GM12864 (cell line): ENCODE data around the gene TMEM132D.

Source experiments
- DNase-seq: peaks from one replicate; pipeline ENCODE4 v3.0.0-alpha.2; 2011; ENCODE audit warnings: low read depth
- H3K4me3 ChIP-seq: 2 replicates; pipeline ENCODE4 v1.5.1; 2011; ENCODE audit warnings: mild to moderate bottlenecking, low read depth, low read length, control low read depth
- CTCF ChIP-seq: IDR thresholded peaks from 2 replicates; pipeline ENCODE4 v1.5.1; 2011; ENCODE audit warnings: low read depth, mild to moderate bottlenecking, moderate library complexity, low read length, control low read depth, inconsistent platforms; ENCODE audit errors: missing control alignments

Gene TMEM132D

DNA sequence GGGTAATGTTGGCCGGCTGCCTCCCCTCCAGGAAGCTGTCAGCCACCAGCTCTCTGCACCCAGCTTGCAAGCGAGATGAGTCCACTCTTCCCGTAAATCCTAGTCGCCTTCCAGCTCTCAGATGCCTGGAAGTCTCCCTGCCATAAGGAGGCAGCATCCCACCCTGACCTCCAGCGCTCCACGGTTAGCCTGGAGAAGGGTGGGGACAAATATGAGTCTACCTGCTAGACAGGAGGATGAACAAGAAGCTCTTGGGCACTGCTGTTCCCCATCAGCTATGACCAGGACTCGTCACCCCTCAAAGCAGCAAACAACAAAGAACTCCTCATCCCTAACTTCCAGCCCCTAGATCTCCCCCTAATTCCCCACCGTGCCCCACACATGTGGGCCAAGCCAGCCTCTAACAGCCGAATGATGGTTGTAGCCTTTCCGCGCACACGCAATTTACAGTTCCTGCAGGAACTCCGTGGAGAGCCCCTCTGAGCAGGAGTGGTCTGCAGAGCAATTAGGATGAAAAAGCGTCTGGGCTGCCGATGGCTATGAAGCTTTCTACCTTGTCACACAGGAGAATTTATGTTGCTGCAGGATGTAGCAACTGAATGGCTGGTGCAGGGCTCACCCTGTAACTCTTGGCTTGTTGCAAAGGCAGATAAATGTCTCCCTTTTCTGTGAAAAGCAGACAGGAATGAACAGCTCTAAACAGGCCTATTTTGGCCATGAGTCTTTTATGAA, 869.1 kb downstream of the TMEM132D start:
- TF ChIP-seq CTCF: no peak

DNA sequence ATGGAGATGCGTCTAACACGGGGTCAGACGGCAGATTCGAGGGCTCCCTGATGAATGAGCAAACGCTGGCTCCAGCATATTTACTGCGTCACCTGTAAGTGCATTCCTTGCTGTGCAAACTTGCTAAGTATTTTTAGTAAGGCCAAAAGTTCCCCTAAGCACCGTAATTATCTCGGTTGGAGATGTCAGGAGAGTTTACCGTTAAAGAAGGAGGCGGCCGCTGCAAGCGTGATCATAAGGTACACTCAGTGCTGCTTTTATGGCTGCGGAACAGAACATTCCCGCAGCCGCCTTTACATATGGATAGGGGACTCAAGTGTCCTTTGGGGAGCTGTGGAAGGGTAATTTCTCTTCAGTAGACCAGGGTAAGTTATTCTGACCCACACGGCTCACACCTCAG, 875.0 kb downstream of the TMEM132D start:
- no peak for TF ChIP-seq CTCF
- no peak for DNase-seq
- no peak overlapping the region for H3K4me3 ChIP-seq

More for the DNA sequence above, 869.1 kb downstream of the TMEM132D start:
- H3K4me3 ChIP-seq: no peak overlapping the region
- no peak for DNase-seq

- no peak for TF ChIP-seq CTCF
- H3K4me3 ChIP-seq: no peak overlapping the region
- DNase-seq: no peak
These were observed 878.8 kb downstream of the TMEM132D start for GRCh38 chr12:129025055-129025454.
